GM21619 (cell line): Measurements from ENCODE around the gene ZNF593.

Experiments
- ATAC-seq: cut with Tn5 transposase; IDR thresholded peaks from one replicate; pipeline ENCODE4 v1.9.1; 2021; ENCODE audit not compliant: unreplicated experiment

The ZNF593 gene

GRCh38 chr1:26200413-26200812 is 30.7 kb downstream of the ZNF593 start:
- ATAC-seq: no peak

GRCh38 chr1:26203642-26204318 is 34.1 kb downstream of the ZNF593 start:
- ATAC-seq: no peak

GRCh38 chr1:26210147-26210870 is 40.6 kb downstream of the ZNF593 start:
- no peak for ATAC-seq

DNA sequence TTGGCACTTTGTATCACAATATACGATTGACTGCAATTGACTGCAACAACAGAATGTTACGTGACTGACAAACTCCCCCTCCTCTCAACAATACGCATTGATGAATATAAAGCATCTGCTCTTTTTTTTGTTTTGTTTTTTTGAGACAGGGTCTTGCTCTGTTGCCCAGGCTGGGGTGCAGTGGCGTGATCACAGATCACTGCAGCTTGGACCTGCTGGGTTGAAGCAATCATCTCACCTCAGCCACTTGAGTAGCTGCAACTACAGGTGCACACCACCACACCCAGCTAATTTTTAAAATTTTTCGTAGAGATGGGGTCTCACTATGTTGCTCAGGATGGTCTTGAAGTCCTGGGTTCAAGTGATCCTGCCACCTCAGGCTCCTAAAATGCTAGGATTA is 43.0 kb downstream of the ZNF593 start:
- no peak for ATAC-seq

DNA sequence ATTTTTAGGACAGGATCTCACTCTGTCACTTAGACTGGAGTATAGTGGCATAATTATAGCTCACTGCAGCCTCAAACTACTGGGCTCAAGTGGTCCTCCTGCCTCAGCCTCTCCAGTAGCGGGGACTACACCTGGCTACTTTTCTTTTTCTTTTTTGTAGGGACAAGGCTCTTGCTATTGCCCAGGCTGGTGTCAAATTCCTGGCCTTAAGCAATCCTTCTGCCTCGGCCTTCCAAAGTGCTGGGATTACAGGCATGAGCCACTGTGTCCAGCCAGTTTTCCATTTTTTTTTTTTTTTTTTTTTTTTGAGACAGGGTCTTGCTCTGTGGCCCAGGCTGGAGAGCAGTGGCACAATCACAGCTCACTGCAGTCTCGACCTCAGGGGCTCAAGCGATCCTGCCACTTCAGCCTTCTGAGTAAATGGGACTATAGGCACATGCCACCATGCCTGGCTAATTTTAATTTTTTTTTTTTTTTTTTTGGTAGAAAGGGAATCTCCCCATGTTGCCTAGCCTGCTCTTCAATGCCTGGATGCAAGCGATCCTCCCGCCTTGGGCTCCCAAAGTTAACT is 43.7 kb downstream of the ZNF593 start:
- ATAC-seq: no peak

GRCh38 chr1:26215246-26215645 is 45.5 kb downstream of the ZNF593 start:
- ATAC-seq: no peak

DNA sequence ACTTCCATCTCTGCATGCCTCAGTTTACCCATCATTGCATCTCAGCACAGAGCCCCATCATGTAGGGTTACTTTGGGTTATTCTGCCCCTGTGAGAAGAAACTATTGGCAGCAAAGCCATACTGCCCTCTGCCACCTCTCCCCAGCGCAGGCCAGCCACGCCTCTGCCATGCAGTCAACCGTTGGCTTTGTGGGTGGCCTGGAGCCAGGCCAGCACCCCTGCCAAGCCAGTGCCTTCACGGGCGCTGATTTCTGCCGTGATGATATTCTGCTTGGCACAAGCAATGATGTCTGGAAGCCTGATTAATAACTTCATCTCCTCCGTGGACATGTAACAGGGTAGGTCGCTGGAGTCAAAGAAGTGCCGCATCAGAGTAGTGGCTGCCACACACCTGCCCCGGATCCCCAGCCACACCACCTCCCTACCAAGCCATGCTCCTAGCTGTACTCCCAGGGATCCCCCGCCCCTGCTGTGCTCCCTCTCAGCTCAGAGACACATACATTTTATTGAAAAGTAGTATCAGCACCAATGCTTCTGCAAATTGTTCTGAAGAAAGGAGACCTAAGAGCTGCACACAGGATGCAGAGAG is 49.3 kb downstream of the ZNF593 start:
- ATAC-seq: no peak
